Osteoblast (primary cell): ENCODE measurements around the gene AARS2. TPM values are rescaled to one million over a fixed set of nuclear protein-coding genes. Genes with fewer than 3 reads are reported as not detected.

Source experiments
- DNase-seq: peaks from one replicate; pipeline ENCODE4 v3.0.0; 2011; ENCODE audit warnings: low spot score, mixed read lengths; ENCODE audit not compliant: insufficient read length; ENCODE audit errors: missing footprints
- H2AFZ ChIP-seq: 2 replicates; pipeline ENCODE4 v1.6.0; 2011; ENCODE audit warnings: mild to moderate bottlenecking, low read length
- H3K27ac ChIP-seq: 2 replicates; pipeline ENCODE4 v1.5.1; 2011; ENCODE audit warnings: mild to moderate bottlenecking, low read depth, low read length, moderate library complexity
- H3K27me3 ChIP-seq: 2 replicates; pipeline ENCODE4 v1.6.0; 2012; ENCODE audit warnings: mild to moderate bottlenecking, control low read depth, inconsistent platforms, low read length, moderate library complexity; ENCODE audit not compliant: insufficient read depth
- H3K36me3 ChIP-seq: 2 replicates; pipeline ENCODE4 v1.5.1; 2011; ENCODE audit warnings: mild to moderate bottlenecking, low read length, control low read depth, moderate library complexity; ENCODE audit not compliant: insufficient read depth
- H3K4me1 ChIP-seq: 2 replicates; pipeline ENCODE4 v1.5.1; 2011; ENCODE audit warnings: mild to moderate bottlenecking, low read length, control low read depth, moderate library complexity; ENCODE audit not compliant: insufficient read depth
- H3K4me2 ChIP-seq: 2 replicates; pipeline ENCODE4 v1.6.0; 2011; ENCODE audit warnings: mild to moderate bottlenecking, low read length; ENCODE audit not compliant: insufficient read depth
- H3K4me3 ChIP-seq: fragments of 200-600 bp; sonication (generic); 3 replicates; pipeline ENCODE4 v1.5.1; 2012; ENCODE audit warnings: mild to moderate bottlenecking, low read length, inconsistent platforms; ENCODE audit not compliant: insufficient read depth
- H3K79me2 ChIP-seq: 2 replicates; pipeline ENCODE4 v1.6.0; 2012; ENCODE audit warnings: mild to moderate bottlenecking, low read length, control low read depth, inconsistent platforms; ENCODE audit not compliant: insufficient read depth
- H3K9me3 ChIP-seq: 2 replicates; pipeline ENCODE4 v1.5.1; 2011; ENCODE audit warnings: low read depth, low read length, control low read depth
- H4K20me1 ChIP-seq: 2 replicates; pipeline ENCODE4 v1.6.0; 2012; ENCODE audit warnings: mild to moderate bottlenecking, low read length, control low read depth; ENCODE audit not compliant: insufficient read depth
- CTCF ChIP-seq: IDR thresholded peaks from 2 replicates; pipeline ENCODE4 v1.5.1; 2011; ENCODE audit warnings: mild to moderate bottlenecking, low read depth, low read length, moderate library complexity; ENCODE audit errors: extremely low read depth
- total RNA-seq: library from RNA; depleted of rRNA; stranded (reverse); fragments of >200 nt; gene quantifications from 2 replicates; pipeline ENCODE4 v1.2.3, GENCODE V29; 2012

AARS2 gene
- total RNA-seq, 1 donor = 6.2 TPM

- TF ChIP-seq CTCF = no peak
- Histone ChIP-seq H3K4me3 (no peak overlapping the region), H3K9me3 (no peaks in the 10 kb centered on the region), H3K36me3 (peaks cover 66% of the 10 kb centered on the region), H2AFZ (no peak overlapping the region), H3K79me2 (peaks cover 73% of the 10 kb centered on the region), H3K27me3 (no peaks in the 10 kb centered on the region), H3K27ac (no peak overlapping the region), H3K4me1 (peaks cover 26% of the 10 kb centered on the region), H4K20me1 (peaks cover 74% of the 10 kb centered on the region), H3K4me2 (peak overlapping the region; percentile 4)
- DNase-seq = no peak
These were observed 63.0 kb downstream of the AARS2 start for GRCh38 chr6:44250067-44250717.

Other genes starting within 250 kb of the AARS2 start
- 47.7 and 49.9 TPM in 2 replicates for gene MRPL14, start 185.9 kb downstream of the AARS2 start, total RNA-seq
- 32.7 and 36.6 TPM in 2 replicates for gene TMEM63B, start 185.8 kb downstream of the AARS2 start, total RNA-seq
- not detected in 2 replicates for gene CAPN11, start 154.5 kb downstream of the AARS2 start, total RNA-seq
- not detected in 2 replicates for gene MYMX, start 96.4 kb downstream of the AARS2 start, total RNA-seq
- gene SLC29A1, start 89.8 kb downstream of the AARS2 start, total RNA-seq = 8.0 and 10.0 TPM in 2 replicates
- gene HSP90AB1, start 66.2 kb downstream of the AARS2 start, total RNA-seq = 676 and 702 TPM in 2 replicates
- gene SLC35B2, start 55.8 kb downstream of the AARS2 start, total RNA-seq = 86.0 and 94.1 TPM in 2 replicates
- 3.2 and 4.7 TPM in 2 replicates for gene NFKBIE, start 47.8 kb downstream of the AARS2 start, total RNA-seq
- not detected in 2 replicates for gene TMEM151B, start 42.9 kb downstream of the AARS2 start, total RNA-seq
- not detected in 2 replicates for gene SPATS1, start 29.3 kb upstream of the AARS2 start, total RNA-seq
- gene CDC5L, start 74.4 kb upstream of the AARS2 start, total RNA-seq = 21.8 and 22.8 TPM in 2 replicates